Fibroblast of lung (primary cell): ENCODE results near the gene PALM. TPM values are rescaled to one million over a fixed set of nuclear protein-coding genes. Genes with fewer than 3 reads are reported as not detected.

Experiments
- DNase-seq, 2 donors: peaks; one replicate each; pipeline versions ENCODE4 v3.0.0 to v3.0.0-alpha.2; 2010; ENCODE audit warnings: low read depth in 2 of 2
- H2AFZ ChIP-seq: 2 replicates; pipeline ENCODE4 v1.5.1; 2012; ENCODE audit warnings: low read length, control low read depth, inconsistent platforms
- H3K27ac ChIP-seq: 2 replicates; pipeline ENCODE4 v1.5.1; 2011; ENCODE audit warnings: low read length, control low read depth; ENCODE audit not compliant: insufficient read depth
- H3K27me3 ChIP-seq: 2 replicates; pipeline ENCODE4 v1.5.1; 2011; ENCODE audit warnings: mild to moderate bottlenecking, low read length; ENCODE audit not compliant: control insufficient read depth, insufficient read depth
- H3K36me3 ChIP-seq: 2 replicates; pipeline ENCODE4 v1.5.1; 2011; ENCODE audit warnings: low read length; ENCODE audit not compliant: control insufficient read depth, insufficient read depth
- H3K4me1 ChIP-seq: 2 replicates; pipeline ENCODE4 v1.5.1; 2011; ENCODE audit warnings: low read length; ENCODE audit not compliant: control insufficient read depth, insufficient read depth; ENCODE audit errors: extremely low read depth
- H3K4me2 ChIP-seq: 2 replicates; pipeline ENCODE4 v1.5.1; 2011; ENCODE audit warnings: low read length, control low read depth; ENCODE audit not compliant: insufficient read depth; ENCODE audit errors: extremely low read depth
- H3K4me3 ChIP-seq, 4 experiments: fragments of 200-600 bp in 1 of 4; sonication (generic) in 1 of 4; replicated peaks in 1 of 4; 2 replicates each; pipeline ENCODE4 v1.5.1; 2011 to 2016; ENCODE audit warnings: low read length in 4 of 4, low read depth in 3 of 4, mild to moderate bottlenecking in 3 of 4, control low read depth in 2 of 4, inconsistent platforms in 1 of 4, mixed read lengths in 1 of 4; ENCODE audit not compliant: insufficient read depth in 1 of 4; ENCODE audit errors: control extremely low read depth in 1 of 4
- H3K79me2 ChIP-seq: 2 replicates; pipeline ENCODE4 v1.5.1; 2012; ENCODE audit warnings: mild to moderate bottlenecking, low read length, inconsistent platforms; ENCODE audit not compliant: control insufficient read depth, insufficient read depth
- H3K9ac ChIP-seq: 2 replicates; pipeline ENCODE4 v1.5.1; 2011; ENCODE audit warnings: mild to moderate bottlenecking, low read length, control low read depth; ENCODE audit not compliant: insufficient read depth
- H3K9me3 ChIP-seq: 2 replicates; pipeline ENCODE4 v1.5.1; 2012; ENCODE audit warnings: low read depth, low read length; ENCODE audit not compliant: control insufficient read depth, insufficient read depth
- H4K20me1 ChIP-seq: 2 replicates; pipeline ENCODE4 v1.5.1; 2011; ENCODE audit warnings: low read length; ENCODE audit not compliant: control insufficient read depth, insufficient read depth; ENCODE audit errors: extremely low read depth
- EZH2 ChIP-seq: IDR thresholded peaks from 2 replicates; pipeline ENCODE4 v1.5.1; 2012; ENCODE audit warnings: low read length, control low read depth, mild to moderate bottlenecking; ENCODE audit errors: missing control alignments
- polyA plus RNA-seq, 2 donors: library from polyadenylated mRNA; depleted of rRNA in 1 of 2; stranded (reverse) in 1 of 2; unstranded in 1 of 2; fragments of >200 nt; gene quantifications; 2 replicates each; pipeline ENCODE4 v1.2.1, GENCODE V29; 2011 to 2012; ENCODE audit warnings: missing spikeins in 1 of 2
- total RNA-seq: library from RNA; depleted of rRNA; stranded (reverse); fragments of >200 nt; gene quantifications from 2 replicates; pipeline ENCODE4 v1.2.1, GENCODE V29; 2014
- TF ChIP-seq, protein P1 (sequence below), 2 donors: IDR thresholded peaks in 1 of 2; conservative IDR thresholded peaks in 1 of 2; 1 replicate in 1 of 2; 2 replicates in 1 of 2; pipeline ENCODE4 v1.5.1; 2011 to 2012; ENCODE audit warnings: low read length in 2 of 2, control low read depth in 1 of 2, inconsistent platforms in 1 of 2, low read depth in 1 of 2, mild to moderate bottlenecking in 1 of 2

The PALM gene
- total and polyA plus RNA-seq, 2 donors (not counting 1 experiment from before 2014, with no cell fraction given): 3.2 to 8.3 TPM

DNA sequence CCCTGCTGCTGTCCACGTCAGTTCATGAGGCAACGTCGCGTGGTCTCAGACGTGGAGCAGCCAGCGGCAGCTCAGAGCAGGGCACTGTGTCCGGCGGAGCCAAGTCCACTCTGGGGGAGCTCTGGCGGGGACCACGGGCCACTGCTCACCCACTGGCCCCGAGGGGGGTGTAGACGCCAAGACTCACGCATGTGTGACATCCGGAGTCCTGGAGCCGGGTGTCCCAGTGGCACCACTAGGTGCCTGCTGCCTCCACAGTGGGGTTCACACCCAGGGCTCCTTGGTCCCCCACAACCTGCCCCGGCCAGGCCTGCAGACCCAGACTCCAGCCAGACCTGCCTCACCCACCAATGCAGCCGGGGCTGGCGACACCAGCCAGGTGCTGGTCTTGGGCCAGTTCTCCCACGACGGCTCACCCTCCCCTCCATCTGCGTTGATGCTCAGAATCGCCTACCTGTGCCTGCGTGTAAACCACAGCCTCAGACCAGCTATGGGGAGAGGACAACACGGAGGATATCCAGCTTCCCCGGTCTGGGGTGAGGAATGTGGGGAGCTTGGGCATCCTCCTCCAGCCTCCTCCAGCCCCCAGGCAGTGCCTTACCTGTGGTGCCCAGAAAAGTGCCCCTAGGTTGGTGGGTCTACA, 25.9 kb upstream of the PALM start:
- Histone ChIP-seq H3K27me3 (no peaks in the 10 kb centered on the region), H3K4me2 (no peak overlapping the region), H3K4me1 (peaks cover 5% of the 10 kb centered on the region), H4K20me1 (no peaks in the 10 kb centered on the region), H3K9me3 (no peaks in the 10 kb centered on the region), H2AFZ (no peak overlapping the region), H3K79me2 (peaks cover 2% of the 10 kb centered on the region), H3K4me3 (no peak overlapping the region), H3K36me3 (no peaks in the 10 kb centered on the region), H3K9ac (no peak overlapping the region), H3K27ac (no peak overlapping the region)
- DNase-seq: no peak
- TF ChIP-seq, protein P1, sequence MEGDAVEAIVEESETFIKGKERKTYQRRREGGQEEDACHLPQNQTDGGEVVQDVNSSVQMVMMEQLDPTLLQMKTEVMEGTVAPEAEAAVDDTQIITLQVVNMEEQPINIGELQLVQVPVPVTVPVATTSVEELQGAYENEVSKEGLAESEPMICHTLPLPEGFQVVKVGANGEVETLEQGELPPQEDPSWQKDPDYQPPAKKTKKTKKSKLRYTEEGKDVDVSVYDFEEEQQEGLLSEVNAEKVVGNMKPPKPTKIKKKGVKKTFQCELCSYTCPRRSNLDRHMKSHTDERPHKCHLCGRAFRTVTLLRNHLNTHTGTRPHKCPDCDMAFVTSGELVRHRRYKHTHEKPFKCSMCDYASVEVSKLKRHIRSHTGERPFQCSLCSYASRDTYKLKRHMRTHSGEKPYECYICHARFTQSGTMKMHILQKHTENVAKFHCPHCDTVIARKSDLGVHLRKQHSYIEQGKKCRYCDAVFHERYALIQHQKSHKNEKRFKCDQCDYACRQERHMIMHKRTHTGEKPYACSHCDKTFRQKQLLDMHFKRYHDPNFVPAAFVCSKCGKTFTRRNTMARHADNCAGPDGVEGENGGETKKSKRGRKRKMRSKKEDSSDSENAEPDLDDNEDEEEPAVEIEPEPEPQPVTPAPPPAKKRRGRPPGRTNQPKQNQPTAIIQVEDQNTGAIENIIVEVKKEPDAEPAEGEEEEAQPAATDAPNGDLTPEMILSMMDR (conservative IDR thresholded peaks at IDR 0.05 in 1 of 2, IDR thresholded peaks at IDR 0.05 in 1 of 2; ENCODE audit: low read depth in 1 of 2, low read length in 2 of 2): no peak
- TF ChIP-seq EZH2: no peak

DNA sequence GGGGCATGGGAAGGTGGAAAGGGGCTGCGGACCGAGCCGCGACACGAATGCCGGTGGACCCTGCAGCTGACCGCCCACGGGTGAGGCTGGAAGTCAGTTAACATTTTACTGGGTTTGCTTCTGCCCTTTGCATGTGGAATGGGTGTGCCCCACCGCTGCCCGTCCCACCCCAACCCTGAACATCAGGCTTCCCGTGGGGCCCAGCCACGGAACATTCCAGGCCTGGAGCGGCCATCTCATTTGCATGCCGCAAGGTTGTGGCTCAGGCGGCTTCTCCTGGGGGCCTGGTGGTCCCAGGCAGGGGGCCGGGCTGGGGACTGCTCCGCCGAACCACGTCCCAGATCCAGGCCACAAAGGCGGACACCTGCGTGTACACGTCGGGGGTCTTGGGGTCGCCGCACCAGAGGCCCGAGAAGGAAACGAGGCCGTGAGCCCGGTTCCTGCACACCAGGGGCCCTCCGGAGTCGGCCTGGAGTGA, 23.2 kb upstream of the PALM start:
- no peaks in the 10 kb centered on the region for H4K20me1 ChIP-seq
- no peak overlapping the region for H3K4me3 ChIP-seq
- H3K9me3 ChIP-seq: no peaks in the 10 kb centered on the region
- H3K27me3 ChIP-seq: no peaks in the 10 kb centered on the region
- H3K9ac ChIP-seq: no peak overlapping the region
- H3K4me1 ChIP-seq: no peaks in the 10 kb centered on the region
- H3K4me2 ChIP-seq: no peak overlapping the region
- no peak for DNase-seq
- no peak for TF ChIP-seq EZH2
- TF ChIP-seq, protein P1 (conservative IDR thresholded peaks at IDR 0.05 in 1 of 2, IDR thresholded peaks at IDR 0.05 in 1 of 2; ENCODE audit: low read depth in 1 of 2, low read length in 2 of 2): no peak
- no peaks in the 10 kb centered on the region for H3K36me3 ChIP-seq
- no peaks in the 10 kb centered on the region for H3K79me2 ChIP-seq
- no peak overlapping the region for H3K27ac ChIP-seq
- H2AFZ ChIP-seq: no peak overlapping the region

DNA sequence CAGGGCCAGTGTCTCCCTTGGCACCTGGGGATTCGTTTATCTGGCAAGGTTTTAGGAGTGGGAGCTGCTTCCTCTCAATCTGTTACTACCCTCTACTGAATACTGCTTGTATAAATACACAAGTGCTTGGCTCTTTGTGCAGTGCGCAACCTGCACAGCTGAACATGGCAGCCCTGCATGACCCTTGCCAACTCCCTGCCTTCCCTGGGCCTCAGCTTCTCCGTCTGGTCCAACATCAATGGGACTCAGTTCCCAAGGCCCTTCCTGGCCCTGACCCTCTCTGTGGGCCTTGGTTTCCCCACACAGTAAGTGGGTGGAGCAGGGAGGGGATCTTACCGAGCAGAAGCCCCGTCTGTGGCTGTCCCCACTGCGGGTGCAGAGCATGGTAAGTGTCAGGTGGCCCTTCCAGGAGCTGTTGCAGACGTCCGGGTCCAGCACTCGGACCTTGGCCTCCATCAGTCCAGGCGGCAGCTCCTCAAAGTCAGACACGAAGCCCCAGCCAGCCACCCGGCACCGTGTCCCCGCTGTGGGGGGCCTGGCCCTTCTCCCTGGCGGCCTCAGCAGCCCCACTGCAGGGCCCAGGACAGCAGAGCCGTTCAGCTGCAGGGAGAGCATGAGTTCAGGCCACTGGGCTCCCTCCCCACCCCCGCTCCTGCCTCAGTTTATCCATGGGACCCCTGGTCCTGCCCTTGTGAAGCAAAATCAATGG, 22.0 kb upstream of the PALM start:
- TF ChIP-seq, protein P1 (conservative IDR thresholded peaks at IDR 0.05 in 1 of 2, IDR thresholded peaks at IDR 0.05 in 1 of 2; ENCODE audit: low read depth in 1 of 2, low read length in 2 of 2): no peak
- TF ChIP-seq EZH2: no peak
- Histone ChIP-seq H3K4me2 (no peak overlapping the region), H3K9me3 (no peaks in the 10 kb centered on the region), H3K4me1 (no peaks in the 10 kb centered on the region), H2AFZ (no peak overlapping the region), H3K27ac (no peak overlapping the region), H3K79me2 (no peaks in the 10 kb centered on the region), H3K36me3 (no peaks in the 10 kb centered on the region), H4K20me1 (no peaks in the 10 kb centered on the region), H3K9ac (no peak overlapping the region), H3K4me3 (no peak overlapping the region), H3K27me3 (no peaks in the 10 kb centered on the region)
- no peak for DNase-seq
